ENCODE data around the gene DIPK1B.

DIPK1B gene

DNA sequence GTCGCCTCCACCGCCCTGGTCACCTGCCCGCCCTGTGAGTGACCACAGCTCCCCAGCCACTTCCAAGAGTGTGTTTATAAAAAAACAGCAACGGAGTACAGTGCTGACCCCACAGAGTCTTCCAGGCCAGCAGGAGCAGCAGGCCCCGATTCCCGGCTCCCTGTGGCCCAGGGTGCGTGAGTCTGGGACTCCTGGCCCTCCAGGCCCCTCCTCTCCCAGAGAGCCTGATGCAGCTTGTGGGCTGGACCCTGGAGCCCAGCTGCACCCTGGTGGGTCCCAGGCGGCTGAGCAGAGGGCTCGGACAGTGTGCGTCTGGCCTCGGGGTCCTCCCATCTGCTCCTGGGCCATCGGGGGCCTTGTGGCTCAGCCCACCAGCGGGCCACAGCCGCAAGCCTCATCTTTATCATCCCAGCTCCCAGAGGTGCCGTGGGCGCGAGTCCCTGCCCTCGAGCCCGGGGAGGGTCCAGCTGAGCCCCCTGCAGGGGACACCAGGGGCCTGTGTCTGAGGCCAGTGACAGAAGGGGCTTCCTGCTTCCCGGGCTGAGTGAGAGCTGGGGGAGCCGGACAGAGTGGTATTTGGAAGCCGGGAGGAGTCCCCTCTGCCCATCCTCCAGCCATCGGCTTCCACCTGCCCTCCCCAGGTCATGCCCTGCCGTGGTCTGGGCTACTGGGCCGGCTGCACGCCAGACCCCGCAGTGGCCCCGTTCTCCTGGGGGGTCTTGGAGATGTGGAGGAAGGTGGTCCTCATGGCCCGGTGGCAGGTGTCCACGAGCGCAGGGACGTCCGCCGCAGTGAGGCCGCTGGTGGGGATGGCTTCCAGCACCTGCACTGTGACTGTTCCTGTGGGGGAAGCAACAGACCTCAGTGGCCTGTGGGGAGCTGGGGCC is 39.0 kb upstream of the DIPK1B start:
- no peak for DNase-seq

DNA sequence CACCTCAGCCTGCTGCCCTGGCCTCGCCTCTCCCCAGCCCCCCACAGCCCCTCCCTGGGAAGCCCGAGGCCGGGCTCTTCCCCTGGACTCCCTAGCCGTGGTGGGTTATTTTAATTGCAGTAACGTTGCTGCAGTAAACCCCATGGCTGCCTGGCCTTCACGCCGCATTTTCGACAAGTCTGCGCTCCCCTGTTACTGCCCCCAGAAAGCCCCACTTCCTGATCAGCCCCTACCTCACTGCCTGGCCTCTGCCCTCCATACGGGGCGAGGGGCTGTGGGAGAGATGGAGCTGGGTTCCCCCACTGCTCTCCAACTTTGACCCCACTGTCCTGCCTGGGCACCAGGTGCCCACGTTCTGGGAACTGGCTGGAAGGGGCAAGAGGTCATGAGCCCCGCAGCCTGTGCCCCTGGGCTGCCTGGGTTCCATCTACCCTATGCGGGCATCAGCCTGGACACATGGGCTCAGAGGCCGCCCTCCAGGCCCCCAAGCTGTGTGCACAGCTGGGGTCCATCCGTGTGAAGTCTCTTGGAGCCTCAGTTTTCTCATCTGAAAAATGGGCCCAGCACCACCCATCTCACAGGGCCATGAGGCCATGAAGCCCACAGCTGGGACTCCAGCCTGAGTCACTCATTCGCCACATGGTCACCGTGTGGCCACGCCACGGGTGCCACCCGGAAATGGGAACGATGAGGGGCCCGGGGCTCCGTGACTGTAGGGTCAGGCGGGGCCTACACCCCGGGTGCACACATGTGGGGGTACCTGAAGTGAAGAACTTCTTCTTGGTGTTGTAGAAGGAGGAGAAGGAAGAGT is 38.2 kb upstream of the DIPK1B start:
- DNase-seq = no peak

DNA sequence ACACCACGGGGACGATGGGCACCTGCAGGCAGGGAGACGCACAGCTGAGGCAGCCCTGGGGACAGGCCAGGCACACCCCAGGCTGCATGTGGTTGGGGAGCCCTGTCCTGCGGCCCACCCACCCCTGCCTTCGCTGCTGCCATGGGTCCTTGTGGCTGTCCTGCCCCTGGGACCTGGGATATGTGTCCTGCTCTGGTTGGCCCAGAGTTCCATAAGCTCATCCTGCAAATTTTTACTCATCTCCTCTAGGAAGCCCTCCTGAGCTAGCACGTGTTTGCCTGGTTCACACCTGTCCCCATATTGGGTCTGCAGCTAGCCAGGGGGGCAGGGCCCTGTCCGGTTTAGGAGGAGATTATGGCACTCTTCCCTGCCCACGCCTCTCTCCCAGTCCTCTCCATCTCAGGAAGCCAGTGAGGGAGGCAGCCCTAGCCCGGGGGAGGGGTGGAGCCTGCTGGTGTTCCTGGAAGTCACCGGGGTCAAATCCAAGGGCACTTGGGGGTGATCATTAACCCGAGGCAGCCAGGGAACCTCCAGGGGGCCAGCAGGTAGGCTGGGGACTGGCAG is 37.5 kb upstream of the DIPK1B start:
- no peak for DNase-seq

DNA sequence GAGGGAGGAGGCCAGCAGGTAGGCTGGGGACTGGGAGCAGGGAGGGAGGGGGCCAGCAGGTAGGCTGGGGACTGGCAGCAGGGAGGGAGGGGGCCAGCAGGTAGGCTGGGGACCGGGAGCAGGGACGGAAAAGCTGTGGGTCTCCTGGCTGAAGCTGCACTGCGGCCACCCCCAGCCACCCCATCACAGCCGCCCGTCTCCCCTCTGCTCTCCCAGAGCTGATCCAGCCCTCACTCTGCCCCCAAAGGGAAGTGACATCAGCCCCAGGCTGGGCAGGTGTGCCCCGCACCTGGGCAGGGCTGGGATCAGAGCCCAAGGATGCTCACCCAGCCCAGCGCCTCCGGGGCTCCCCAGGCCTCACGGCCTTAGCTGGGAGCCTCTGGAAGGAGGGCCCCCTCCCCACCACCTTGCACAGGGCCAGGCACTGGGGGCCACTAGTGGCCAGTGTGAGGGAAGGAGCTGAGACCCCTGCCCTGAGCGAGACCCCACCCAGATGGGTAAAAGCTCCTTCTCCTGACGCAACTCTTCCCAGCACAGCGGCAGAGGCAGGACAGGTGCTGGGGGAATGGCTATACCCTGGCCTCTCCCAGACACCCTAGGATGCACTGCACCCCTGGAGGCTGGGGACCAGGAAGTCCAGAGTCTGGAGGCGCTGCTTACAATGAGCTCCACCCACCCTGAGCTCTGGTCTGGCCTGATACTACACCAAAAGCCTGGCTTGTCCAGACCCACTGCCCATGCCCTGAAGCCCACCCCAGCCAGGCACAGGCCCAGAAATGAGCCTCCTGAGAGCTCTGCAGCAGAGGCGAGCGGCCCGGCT is 36.7 kb upstream of the DIPK1B start:
- DNase-seq = no peak

DNA sequence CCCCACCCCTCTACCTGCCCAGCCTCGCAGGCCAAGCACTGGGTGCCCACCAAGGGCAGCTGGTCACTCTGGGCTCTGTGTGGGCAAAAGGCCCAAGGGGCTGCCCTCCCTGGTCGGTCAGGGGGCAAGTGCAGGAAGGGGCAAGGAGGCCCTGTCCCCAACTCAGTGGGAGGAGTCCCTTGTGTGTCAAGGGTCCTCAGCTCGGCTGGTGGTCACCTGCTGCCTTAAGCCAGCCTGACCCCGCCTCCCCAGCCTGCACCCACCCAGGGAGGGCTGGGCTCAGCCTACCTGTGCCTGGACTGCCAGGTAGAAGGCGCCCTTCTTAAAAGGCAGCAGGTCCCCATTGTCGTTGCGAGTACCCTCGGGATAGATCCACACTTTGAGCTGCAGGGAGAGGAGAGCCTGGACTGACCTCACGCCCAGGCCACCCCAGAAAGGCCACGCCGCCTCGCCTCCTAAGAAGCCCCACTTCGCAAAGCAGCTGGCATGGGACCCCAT is 36.0 kb upstream of the DIPK1B start:
- no peak for DNase-seq

DNA sequence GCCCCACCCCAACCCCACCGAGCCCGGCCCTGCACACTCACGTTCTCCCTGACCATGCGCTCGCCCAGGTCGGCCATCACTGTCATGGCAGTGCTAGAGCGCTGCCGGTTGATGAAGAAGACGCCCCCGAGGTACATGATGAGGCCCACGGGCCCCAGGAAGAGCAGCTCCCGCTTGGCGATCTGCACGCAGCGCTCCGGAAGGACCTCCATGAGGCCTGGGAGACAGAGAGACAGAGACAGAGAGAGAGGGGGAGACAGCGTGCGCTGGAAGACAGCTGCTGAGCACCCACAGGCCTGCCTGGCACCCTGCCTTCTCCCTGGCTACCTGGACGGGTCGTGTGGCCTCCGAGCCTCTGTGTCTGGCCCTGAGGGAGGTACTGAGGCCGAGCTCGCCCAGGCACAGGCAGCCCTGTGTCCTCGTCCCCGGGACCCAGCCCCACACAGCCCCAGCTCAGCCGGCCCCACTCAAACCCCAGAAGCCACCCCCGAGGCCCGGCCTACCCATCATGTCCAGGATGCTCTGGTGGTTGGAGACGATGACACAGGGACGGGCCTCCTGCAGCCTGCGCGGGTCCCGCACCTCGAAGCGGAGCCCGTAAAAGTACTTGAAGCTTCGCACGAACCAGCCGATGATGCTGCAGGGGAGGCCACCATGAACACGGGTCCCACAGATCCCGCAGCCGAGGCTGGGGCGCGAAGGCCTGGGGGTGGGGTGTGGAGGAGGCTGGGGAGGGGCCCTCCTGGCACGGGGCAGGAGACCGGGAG is 35.3 kb upstream of the DIPK1B start:
- DNase-seq = no peak

DNA sequence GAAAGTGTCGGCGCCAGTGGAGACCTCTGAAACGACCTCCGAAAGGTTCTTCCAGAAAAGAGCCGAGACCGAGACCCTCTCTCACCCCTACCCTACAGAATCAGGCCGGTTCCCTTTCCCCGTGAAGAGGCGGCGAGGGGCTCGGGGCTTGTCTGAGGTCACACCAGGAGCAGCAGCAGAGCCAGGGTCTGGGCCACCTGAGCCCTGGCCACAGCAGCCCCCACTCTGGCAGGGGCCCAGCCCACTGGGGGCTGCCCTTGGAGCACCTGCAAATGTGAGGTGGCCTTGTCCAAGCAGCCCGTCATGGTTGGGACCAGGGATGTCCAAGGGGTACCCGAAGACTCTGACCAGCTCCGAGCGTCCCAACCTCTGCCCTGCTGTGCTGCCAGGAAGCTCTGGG is 34.3 kb upstream of the DIPK1B start:
- DNase-seq = no peak

DNA sequence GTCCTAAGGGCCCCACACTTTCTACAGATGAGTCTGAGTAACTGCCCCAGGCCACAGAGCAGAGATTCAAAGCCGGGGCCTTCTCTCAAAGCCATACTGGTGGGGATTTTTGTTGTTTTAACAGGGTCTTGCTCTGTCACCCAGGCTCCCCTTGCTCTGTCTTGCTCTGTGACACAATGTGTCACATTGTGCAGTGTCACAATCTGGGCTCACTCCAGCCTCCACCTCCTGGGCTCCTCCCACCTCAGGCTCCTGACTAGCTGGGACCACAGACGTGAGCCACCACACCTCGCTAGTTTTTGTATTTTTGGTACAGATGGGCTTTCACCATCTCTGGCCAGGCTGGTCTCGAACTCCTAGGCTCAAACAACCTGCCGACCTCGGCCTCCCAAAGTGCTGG is 33.7 kb upstream of the DIPK1B start:
- no peak for DNase-seq

DNA sequence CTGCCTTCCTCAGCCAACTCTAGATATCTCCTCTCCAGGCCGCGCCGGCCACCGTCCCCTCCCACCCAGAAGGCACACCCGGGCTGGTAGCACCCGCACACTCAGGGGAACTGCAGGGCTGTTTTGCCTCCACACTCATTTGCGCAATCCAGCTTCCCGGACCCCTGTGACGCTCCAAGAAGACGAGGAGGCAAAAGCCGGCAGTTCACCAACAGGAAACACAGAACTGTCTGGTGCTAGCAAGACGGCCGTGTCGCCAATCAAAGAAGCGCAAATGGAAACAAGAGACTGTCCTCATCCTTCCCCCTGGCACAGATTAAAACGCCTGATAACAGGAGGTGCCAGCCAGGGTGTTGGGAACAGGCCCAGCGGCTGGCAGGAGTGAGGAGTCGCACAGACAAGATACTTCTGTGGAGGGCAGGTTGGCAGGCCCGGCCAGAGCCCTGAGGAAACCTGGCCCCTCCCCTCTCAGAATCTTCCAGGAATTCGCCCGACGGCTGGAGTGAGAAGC is 32.9 kb upstream of the DIPK1B start:
- no peak for DNase-seq

DNA sequence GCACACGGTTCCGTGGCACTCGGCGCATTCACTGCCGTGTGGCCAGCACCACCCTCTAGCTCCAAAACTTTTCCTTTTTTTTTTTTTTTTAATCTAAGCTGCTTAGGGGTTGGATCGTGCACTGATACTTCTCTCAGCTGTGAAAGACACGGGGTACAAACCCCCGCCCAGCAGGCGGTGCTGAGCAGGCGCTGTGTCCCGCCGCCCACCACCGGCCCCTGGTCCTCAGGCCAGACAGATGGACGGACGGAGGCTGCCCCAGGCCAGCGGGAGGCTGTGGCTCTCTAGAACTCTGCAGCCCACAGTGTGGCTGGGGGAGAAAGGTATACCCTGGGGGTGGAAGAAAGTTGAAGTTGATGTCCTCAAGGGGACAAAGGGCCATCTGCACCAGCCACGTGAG is 31.3 kb upstream of the DIPK1B start:
- no peak for DNase-seq

DNA sequence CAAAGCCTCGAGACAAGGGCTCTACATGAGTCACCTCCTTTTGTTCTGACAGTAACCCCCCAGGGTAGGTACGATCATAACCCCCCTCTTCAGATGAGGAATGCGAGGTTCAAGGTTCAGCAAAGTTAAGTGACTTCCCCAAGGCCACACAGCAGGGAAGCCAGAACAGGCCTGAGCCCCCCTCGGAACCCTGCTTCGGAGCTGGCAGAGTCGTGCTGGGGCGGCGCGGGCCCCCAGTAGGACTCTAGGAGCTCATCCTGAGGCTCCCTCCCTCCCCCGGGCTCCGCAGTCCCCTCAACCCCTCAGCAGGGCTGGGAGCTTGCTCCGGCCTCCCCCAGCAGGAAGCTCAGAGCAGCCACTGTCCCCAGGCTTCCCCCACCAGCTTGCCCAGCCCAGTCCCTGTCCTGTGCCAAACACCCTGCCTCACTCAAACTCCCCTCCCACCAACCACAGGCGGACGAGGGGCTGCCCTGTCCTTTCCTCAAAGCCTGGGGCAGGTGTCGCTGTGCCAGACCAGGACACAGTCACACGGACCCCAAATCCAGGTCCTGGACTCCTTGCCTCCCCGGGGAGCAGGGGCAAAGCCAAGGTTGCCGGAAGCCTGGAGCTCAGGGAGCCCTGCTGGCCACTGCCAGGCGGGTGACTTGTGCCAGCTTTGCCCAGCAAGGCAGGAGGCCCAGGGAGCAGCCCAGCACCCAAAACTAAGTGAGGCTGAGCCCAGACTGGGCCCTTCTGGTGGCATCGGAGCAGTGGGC is 30.2 kb upstream of the DIPK1B start:
- no peak for DNase-seq

DNA sequence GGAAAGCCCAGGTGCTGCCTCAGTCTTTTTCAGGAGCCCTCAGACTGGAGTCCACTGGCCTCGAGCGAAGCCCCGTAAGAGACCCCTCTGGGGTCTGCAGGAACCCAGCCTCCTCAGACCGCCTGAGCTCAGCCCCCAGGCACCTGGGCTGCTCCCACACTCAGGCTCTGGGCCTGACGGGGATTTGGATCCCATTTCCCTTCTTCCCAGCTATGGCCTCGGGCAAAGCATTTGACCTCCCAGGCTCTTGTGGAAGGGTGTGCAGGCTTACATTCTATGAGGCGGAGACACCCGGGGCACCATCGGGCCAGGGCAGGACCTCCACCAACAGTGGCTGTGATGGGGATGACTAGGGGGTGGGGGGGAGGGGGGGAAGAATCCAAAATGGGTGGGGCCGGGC is 29.7 kb upstream of the DIPK1B start:
- no peak for DNase-seq

DNA sequence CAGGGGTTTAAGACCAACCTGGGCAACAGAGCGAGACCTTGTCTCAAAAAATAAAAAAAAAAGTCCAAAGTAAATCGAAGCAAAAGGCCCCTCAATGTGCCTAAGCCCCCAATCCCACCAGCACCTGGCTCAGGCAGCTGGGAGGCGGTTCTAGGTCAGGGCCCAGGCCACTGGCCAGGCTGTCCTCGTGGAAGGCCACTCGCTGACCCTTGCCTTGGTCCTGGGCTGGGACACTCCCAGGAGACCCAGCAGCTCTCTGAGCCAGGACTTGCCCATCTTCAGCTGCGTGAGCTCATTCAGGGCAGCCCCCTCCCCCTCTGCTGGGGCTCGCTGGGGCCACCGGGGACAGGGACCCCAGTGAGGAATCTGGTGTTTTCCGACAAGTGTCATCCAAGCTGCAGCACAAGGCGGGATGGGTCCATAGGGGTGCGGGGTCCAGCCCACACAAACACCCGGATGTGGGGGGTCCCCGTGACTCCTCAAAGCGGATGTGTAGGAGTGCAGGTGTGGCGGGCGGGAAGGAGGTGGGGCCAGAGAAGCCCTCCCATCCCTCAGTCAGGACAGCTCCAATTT is 29.1 kb upstream of the DIPK1B start:
- no peak for DNase-seq

DNA sequence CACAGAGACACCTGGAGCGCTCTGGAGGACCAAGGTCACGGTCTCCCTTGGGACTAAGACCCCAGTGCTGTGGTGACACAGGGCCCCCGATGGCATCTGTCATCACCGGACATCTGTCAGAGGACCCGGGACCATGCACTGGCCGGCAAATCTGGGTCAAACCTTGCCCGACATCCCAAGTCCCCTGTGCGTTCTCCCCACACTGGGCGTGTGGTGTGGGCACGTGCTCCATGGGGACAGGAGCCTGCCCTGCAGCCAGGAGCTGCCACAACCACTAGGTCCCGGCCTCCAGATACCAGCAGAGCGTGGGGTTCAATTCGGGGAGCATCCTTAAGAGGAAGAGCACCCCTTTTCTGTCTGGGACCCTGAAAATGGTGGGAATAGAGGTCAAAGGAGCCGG is 28.6 kb upstream of the DIPK1B start:
- no peak for DNase-seq

DNA sequence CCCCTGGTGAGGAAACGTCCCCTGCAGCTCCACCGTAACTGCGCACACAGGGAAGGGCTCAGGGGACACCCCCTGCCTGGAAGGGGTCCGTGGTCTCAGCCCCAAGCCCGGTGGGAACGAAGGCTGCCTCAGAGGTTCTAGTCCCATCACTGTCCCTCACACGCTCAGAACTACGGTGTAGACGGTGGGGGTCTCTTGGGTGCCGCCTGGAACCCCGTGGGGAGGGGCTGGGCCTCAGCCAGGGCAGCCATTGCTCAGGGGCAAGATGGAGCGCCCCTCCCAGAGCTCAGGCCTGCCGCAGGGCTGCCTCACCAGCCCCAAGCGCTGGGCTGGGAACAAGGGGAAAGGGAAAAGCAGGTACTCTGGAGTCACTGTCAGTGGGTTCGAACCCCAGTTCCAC is 28.0 kb upstream of the DIPK1B start:
- DNase-seq = no peak

DNA sequence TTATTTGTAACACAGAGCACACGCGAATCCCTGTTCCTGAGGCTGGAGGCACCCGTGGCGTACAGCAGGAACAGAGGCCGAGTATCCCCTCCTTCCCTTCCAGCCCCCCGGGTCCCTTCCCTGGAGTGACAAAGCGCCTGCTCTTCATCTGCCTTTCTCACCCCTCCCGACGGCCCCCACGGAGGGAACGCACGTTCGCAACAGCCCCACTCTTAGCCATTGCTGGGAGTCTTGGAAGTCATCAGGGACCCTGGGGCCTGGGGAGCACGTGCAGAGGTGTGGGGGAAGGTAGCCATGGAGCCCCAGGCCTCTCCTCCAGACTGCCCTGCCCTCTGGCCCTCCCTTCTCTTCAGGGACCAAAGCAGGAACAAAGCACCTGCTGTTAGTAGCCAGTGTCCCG is 27.6 kb upstream of the DIPK1B start:
- no peak for DNase-seq

DNA sequence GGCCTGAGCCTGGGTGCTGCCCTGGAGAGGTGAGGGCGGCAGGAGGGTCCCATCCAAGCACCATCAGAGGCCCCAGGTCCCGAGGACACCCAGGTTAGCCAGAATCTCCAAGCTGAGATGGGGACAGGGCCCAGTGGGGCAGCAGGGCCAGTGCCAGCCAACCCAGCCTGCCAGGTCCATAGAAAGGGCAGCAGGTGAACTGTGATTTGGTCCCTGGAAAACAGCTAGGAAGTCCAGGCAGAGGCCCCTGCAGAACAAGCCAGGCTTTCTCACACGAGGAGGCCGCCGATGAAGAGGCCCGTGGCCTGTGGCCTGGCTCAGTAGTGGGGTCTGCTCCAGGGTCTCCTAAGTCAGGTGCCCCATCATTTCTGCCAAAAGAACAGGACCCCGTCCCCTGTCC is 27.2 kb upstream of the DIPK1B start:
- no peak for DNase-seq

DNA sequence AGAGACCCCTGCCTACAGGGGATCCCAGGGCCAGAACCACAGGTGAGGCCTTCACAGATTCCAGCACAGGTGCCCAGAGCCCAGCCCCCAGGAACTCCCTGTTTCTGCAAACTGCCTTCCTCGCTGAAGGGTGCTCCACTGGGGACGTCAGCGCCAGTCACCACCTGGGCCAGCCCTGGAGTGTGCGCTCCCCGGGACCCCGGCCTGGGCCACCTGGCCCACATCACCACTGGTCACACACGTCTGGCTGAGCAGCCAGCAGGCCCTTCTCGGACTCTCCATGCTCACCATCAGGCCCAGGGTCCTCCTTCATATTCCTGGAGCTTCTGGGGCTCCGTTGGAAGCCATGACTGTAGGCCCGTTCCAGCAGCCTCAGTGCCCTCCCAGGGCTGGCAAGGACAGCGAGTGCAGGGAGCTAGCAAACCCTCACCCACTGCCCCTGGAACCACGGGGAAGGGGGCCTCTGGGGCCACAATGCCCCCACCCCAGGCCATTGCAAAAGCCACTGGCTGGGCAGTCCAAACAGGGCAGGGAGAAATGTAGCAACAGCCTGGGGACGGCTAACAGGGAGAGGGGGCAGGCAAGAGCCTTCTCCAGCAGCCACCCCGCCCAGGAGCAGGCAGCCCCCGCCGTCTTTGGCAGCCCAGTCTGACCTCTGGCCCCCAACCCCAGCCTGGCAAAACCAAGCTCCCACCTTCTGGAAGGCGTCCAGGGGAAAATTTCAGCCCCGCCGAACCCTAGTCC is 26.4 kb upstream of the DIPK1B start:
- DNase-seq = no peak

DNA sequence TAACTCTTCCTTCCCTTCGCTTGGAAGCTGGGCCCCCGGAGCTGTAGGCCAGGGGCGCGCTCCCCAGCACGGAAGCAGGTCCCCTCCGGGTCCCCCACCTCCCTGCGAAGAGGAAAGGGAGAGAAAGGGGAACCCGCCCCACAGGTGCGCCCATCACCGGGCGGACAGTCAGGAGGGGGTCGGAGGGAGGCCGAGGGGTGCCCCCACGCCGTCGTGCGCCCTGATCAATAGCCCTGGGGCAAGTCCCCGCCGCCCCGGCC is 25.9 kb upstream of the DIPK1B start:
- DNase-seq = no peak

All from fibroblast of upper back skin (primary cell).